Ureter (tissue), 1 donor: ENCODE data around the gene LMBR1. TPM values are rescaled to one million over a fixed set of nuclear protein-coding genes. Genes with fewer than 3 reads are reported as not detected.
"Not testable (repeated sequence)": the region's sequence is repeated elsewhere in the genome, so short reads cannot be mapped to it uniquely, and the experiment has no call there.

ENCODE experiments used
- DNase-seq: peaks from one replicate; pipeline ENCODE4 v3.0.0-alpha.2; 2020; ENCODE audit warnings: low spot score
- total RNA-seq: library from RNA; stranded (reverse); gene quantifications from one replicate; pipeline ENCODE4 v1.2.4, GENCODE V29; 2023
- donor health status: DM: yes; HTN: yes; CAD: no.

The LMBR1 gene
- total RNA-seq, 1 donor from 2014 or later: 89.5 TPM

- no peak for DNase-seq
These were observed 44.0 kb downstream of the LMBR1 start for GRCh38 chr7:156848979-156849378.

- no peak for DNase-seq
These were observed 47.4 kb downstream of the LMBR1 start for GRCh38 chr7:156845379-156846101.

GRCh38 chr7:156843582-156843981 lies 49.4 kb downstream of the LMBR1 start:
- DNase-seq: not testable (repeated sequence)

GRCh38 chr7:156843157-156843556 lies 49.8 kb downstream of the LMBR1 start:
- DNase-seq: no peak

- no peak for DNase-seq
These were observed 50.2 kb downstream of the LMBR1 start for GRCh38 chr7:156842740-156843140.

GRCh38 chr7:156842317-156842716 lies 50.7 kb downstream of the LMBR1 start:
- no peak for DNase-seq

GRCh38 chr7:156841497-156841896 lies 51.5 kb downstream of the LMBR1 start:
- no peak for DNase-seq

GRCh38 chr7:156840134-156840533 lies 52.8 kb downstream of the LMBR1 start:
- no peak for DNase-seq

- DNase-seq: no peak
These were observed 56.5 kb downstream of the LMBR1 start for GRCh38 chr7:156836443-156836842.

GRCh38 chr7:156834462-156834861 lies 58.5 kb downstream of the LMBR1 start:
- DNase-seq: no peak

GRCh38 chr7:156833312-156833711 lies 59.7 kb downstream of the LMBR1 start:
- DNase-seq: no peak

GRCh38 chr7:156832195-156832877 lies 60.6 kb downstream of the LMBR1 start:
- DNase-seq: no peak

- no peak for DNase-seq
These were observed 63.2 kb downstream of the LMBR1 start for GRCh38 chr7:156829669-156830336.

GRCh38 chr7:156827587-156828203 lies 65.3 kb downstream of the LMBR1 start:
- no peak for DNase-seq

- DNase-seq: no peak
These were observed 69.5 kb downstream of the LMBR1 start for GRCh38 chr7:156823435-156823834.

- DNase-seq: no peak
These were observed 72.4 kb downstream of the LMBR1 start for GRCh38 chr7:156820445-156821063.

- DNase-seq: no peak
These were observed 73.2 kb downstream of the LMBR1 start for GRCh38 chr7:156819733-156820295.

- no peak for DNase-seq
These were observed 74.8 kb downstream of the LMBR1 start for GRCh38 chr7:156818133-156818532.

GRCh38 chr7:156816943-156817572 lies 75.9 kb downstream of the LMBR1 start:
- DNase-seq: no peak

- DNase-seq: no peak
These were observed 81.3 kb downstream of the LMBR1 start for GRCh38 chr7:156811706-156812105.

- not testable (repeated sequence) for DNase-seq
These were observed 89.3 kb downstream of the LMBR1 start for GRCh38 chr7:156803656-156804055.
